MCF 10A (cell line): ENCODE data around the gene CACNB2. TPM values are rescaled to one million over a fixed set of nuclear protein-coding genes. Genes with fewer than 3 reads are reported as not detected.

Experiments
- BruUV-seq: library from RNA; stranded (reverse); fragments of 400-500 nt; replicated peaks from 2 replicates; lab custom pipeline; 2021; lab: Mats Ljungman, UMichigan
- CTCF ChIA-PET: fragments of 300-600 bp; sonication (Branson Sonifier 250); formaldehyde crosslinking; extraction: SDS; loops from one replicate; lab custom pipeline; 2021; ENCODE audit warnings: antibody characterized with exemption, inconsistent platforms; lab: Yijun Ruan, JAX
- POLR2A ChIA-PET: fragments of 300-600, 350-650 bp; sonication (Branson Sonifier 250); formaldehyde crosslinking; extraction: SDS; loops from one replicate; lab custom pipeline; 2020; ENCODE audit warnings: antibody characterized with exemption, inconsistent platforms; lab: Yijun Ruan, JAX
- DNase-seq: peaks from one replicate; pipeline ENCODE4 v3.0.0-alpha.2; 2018; ENCODE audit not compliant: unreplicated experiment
- H3K27ac Mint-ChIP-seq: one replicate; pipeline ENCODE4 v1.8.0; 2022; ENCODE audit warnings: mild to moderate bottlenecking, low read depth, mixed read lengths; ENCODE audit not compliant: unreplicated experiment
- H3K27me3 Mint-ChIP-seq: one replicate; pipeline ENCODE4 v1.8.0; 2022; ENCODE audit warnings: mixed read lengths; ENCODE audit not compliant: insufficient read depth, unreplicated experiment
- H3K36me3 Mint-ChIP-seq: one replicate; pipeline ENCODE4 v1.8.0; 2022; ENCODE audit warnings: mild to moderate bottlenecking, moderate library complexity, mixed read lengths; ENCODE audit not compliant: insufficient read depth, unreplicated experiment
- H3K4me1 Mint-ChIP-seq: one replicate; pipeline ENCODE4 v1.8.0; 2022; ENCODE audit warnings: mixed read lengths; ENCODE audit not compliant: insufficient read depth, unreplicated experiment
- H3K4me3 Mint-ChIP-seq: one replicate; pipeline ENCODE4 v1.8.0; 2022; ENCODE audit warnings: mild to moderate bottlenecking, moderate library complexity, mixed read lengths; ENCODE audit not compliant: unreplicated experiment
- H3K9me3 Mint-ChIP-seq: one replicate; pipeline ENCODE4 v1.8.0; 2022; ENCODE audit warnings: mixed read lengths; ENCODE audit not compliant: unreplicated experiment
- intact Hi-C: fragments of 100-400 bp; cut with micrococcal nuclease; formaldehyde crosslinking; loops from 2 replicates; pipeline ENCODE4 v1.14.1; 2022
- total RNA-seq: library from RNA; stranded (reverse); gene quantifications from 2 replicates; pipeline ENCODE4 v1.2.3, GENCODE V29; 2022
- TF ChIP-seq, protein P1 (sequence below): fragments of 200-600 bp; IDR thresholded peaks from one replicate; pipeline ENCODE4 v1.8.0; 2022; ENCODE audit warnings: antibody characterized with exemption, mild to moderate bottlenecking; ENCODE audit not compliant: unreplicated experiment

CACNB2 gene
- total RNA-seq, 1 experiment from 2014 or later: 3.3 TPM

DNA sequence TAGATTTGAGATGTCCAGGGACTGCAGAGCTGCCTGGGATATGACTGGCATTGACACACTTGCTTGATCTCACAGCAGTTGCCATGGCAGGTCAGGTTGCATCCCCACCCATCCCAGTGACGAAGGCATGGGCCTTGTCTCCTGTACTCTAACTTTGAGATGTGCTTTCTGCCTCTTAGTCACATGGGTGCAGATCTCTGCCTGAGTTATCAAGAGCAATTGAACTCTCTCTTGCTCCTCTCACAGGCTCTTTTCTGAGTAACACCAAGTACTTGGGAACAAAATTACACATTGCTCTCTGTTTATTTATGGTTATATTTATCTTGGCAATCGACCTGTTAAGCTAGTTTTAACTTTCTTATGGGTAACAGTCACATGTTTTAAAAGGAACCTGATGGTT is 273.8 kb downstream of the CACNB2 start:
- intact Hi-C loops: no loop called here
- TF ChIP-seq, protein P1, sequence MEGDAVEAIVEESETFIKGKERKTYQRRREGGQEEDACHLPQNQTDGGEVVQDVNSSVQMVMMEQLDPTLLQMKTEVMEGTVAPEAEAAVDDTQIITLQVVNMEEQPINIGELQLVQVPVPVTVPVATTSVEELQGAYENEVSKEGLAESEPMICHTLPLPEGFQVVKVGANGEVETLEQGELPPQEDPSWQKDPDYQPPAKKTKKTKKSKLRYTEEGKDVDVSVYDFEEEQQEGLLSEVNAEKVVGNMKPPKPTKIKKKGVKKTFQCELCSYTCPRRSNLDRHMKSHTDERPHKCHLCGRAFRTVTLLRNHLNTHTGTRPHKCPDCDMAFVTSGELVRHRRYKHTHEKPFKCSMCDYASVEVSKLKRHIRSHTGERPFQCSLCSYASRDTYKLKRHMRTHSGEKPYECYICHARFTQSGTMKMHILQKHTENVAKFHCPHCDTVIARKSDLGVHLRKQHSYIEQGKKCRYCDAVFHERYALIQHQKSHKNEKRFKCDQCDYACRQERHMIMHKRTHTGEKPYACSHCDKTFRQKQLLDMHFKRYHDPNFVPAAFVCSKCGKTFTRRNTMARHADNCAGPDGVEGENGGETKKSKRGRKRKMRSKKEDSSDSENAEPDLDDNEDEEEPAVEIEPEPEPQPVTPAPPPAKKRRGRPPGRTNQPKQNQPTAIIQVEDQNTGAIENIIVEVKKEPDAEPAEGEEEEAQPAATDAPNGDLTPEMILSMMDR: no peak
- peaks cover 8% of the 10 kb centered on the region for H3K36me3 Mint-ChIP-seq
- ChIA-PET POLR2A (no interaction called here), CTCF (no interaction called here)
- no peak for DNase-seq
- no peak overlapping the region for H3K4me3 Mint-ChIP-seq
- no peak overlapping the region for H3K27ac Mint-ChIP-seq
- peaks cover 7% of the 10 kb centered on the region for H3K9me3 Mint-ChIP-seq
- no peaks in the 10 kb centered on the region for H3K4me1 Mint-ChIP-seq
- BruUV-seq: no TSS peak
- no peaks in the 10 kb centered on the region for H3K27me3 Mint-ChIP-seq

DNA sequence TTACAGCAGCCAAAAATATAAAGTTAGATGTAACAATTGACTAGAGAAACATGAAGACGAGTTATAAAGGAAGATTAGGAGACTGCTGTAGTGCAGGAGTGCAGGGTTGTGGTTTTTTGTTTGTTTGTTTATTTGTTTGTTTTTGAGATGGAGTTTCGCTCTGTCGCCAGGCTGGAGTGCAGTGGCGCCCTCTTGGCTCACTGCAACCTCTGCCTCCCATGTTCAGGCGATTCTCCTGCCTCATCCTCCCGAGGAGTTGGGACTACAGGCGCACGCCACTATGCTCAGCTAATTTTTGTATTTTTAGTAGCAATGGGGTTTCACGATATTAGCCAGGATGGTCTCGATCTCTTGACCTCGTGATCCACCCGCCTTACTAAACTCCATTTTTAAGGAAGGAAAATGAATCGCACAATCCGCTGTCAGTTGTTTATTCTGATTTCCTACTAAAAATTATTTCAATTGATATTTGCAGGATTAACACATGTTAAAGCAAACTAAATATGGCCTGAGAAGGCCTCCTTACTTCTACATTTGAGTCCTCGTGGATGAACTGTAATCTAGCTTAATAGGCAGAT is 277.8 kb downstream of the CACNB2 start:
- DNase-seq: no peak
- no peaks in the 10 kb centered on the region for H3K4me1 Mint-ChIP-seq
- TF ChIP-seq, protein P1: no peak
- BruUV-seq: no TSS peak
- no peaks in the 10 kb centered on the region for H3K27me3 Mint-ChIP-seq
- H3K36me3 Mint-ChIP-seq: peaks cover 8% of the 10 kb centered on the region
- CTCF ChIA-PET: no interaction called here
- peaks cover 7% of the 10 kb centered on the region for H3K9me3 Mint-ChIP-seq
- H3K27ac Mint-ChIP-seq: no peak overlapping the region
- H3K4me3 Mint-ChIP-seq: no peak overlapping the region
- POLR2A ChIA-PET: no interaction called here
- intact Hi-C loops: no loop called here

DNA sequence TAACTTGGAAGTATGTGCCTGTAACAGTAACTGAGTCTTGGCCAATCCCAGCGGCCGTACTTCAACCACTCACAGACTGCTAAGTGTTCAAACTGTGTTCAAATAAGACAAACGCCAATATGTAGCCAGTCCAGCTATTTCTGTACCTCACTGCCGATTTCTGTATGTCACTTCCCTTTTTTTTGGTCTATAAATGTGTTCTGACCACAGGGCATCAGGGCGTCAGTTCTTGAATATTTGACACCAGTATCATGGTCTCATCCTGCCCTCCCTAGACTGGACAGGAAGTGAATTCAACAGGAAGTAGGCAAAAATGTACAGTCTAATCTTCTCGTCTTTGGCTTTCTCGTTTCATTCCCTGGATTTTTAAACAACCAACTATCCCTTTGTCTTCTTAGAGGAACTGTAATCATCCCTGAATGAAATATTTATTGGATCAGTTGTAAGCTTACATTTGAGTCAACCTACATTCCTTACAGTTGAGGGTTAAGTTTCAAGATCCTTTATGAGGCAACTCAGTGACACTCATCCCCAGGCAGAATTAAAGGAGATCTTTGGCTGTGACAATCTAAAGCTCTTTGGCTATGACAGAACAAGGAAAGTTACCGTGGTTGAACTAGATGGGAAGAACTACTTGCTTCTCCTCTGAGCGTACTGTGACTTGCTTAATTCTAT is 278.5 kb downstream of the CACNB2 start:
- Mint-ChIP-seq H3K36me3 (peaks cover 3% of the 10 kb centered on the region), H3K4me1 (no peaks in the 10 kb centered on the region), H3K9me3 (peaks cover 7% of the 10 kb centered on the region), H3K4me3 (no peak overlapping the region), H3K27ac (no peak overlapping the region), H3K27me3 (no peaks in the 10 kb centered on the region)
- DNase-seq: no peak
- TF ChIP-seq, protein P1: no peak
- ChIA-PET POLR2A (no interaction called here), CTCF (no interaction called here)
- intact Hi-C loops: no loop called here
- no TSS peak for BruUV-seq

DNA sequence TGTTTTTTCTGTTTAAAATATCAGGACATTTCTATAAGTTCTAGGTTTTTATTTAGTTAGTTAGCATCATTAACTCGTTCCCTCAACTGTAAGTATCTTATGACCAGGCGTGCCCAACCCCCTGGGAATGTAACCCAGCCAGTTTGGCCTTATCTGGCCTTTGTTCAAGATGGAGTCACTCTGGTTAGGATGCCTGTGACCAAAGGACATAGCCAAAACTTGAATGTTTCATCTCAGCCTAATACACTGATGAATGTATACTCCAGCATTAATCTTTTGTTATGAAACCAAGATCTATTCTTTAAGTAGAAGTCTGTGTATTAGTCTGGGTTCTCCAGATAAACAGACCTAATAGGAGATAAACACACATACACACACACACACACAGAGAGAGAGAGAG is 279.7 kb downstream of the CACNB2 start:
- Mint-ChIP-seq H3K36me3 (no peaks in the 10 kb centered on the region), H3K27me3 (no peaks in the 10 kb centered on the region), H3K4me1 (peaks cover 9% of the 10 kb centered on the region), H3K27ac (no peak overlapping the region), H3K9me3 (peaks cover 7% of the 10 kb centered on the region), H3K4me3 (no peak overlapping the region)
- ChIA-PET POLR2A (no interaction called here), CTCF (interaction anchor here (0.7 kb wide), 1 partner anchor 182 kb away, joined by 3 read pairs; no protein-coding TSS in a partner anchor)
- intact Hi-C loops: no loop called here
- DNase-seq: no peak
- TF ChIP-seq, protein P1: no peak
- BruUV-seq: no TSS peak
